Measurements from ENCODE around the gene EVX1.

GRCh38 chr7:27193335-27194001 is 49.1 kb upstream of the EVX1 start:
- TF ChIP-seq CTCF (IDR thresholded peaks at IDR 0.05): peak in 1 of 5 experiments; percentile 9
- TF ChIP-seq POLR2A (IDR thresholded peaks at IDR 0.05): no peak
- no peak for TF ChIP-seq POLR2AphosphoS5 (IDR thresholded peaks at IDR 0.05)

Data from transverse colon (tissue), 4 donors.